ENCODE measurements around the gene PLOD2.

DNA sequence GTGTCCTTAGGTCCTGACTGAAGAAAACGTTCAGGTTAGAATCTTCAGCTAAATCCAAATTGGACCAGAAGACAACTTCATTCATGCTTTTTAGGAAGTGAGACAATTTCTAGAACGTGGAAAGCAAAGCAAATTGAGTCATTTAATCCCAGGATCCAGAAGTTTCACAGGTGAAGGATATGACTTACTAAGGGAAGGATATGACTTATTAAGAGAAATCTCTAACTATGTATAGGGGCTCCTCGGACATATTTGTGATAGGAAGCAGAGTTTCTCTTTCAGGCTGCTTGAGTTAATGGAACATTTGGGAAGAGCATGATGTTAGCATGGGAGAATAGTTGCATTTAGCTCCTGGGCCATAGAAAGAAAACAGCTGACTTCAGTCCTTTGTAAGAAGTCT, 16.1 kb upstream of the PLOD2 start:
- TF ChIP-seq, protein P1, sequence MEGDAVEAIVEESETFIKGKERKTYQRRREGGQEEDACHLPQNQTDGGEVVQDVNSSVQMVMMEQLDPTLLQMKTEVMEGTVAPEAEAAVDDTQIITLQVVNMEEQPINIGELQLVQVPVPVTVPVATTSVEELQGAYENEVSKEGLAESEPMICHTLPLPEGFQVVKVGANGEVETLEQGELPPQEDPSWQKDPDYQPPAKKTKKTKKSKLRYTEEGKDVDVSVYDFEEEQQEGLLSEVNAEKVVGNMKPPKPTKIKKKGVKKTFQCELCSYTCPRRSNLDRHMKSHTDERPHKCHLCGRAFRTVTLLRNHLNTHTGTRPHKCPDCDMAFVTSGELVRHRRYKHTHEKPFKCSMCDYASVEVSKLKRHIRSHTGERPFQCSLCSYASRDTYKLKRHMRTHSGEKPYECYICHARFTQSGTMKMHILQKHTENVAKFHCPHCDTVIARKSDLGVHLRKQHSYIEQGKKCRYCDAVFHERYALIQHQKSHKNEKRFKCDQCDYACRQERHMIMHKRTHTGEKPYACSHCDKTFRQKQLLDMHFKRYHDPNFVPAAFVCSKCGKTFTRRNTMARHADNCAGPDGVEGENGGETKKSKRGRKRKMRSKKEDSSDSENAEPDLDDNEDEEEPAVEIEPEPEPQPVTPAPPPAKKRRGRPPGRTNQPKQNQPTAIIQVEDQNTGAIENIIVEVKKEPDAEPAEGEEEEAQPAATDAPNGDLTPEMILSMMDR (conservative IDR thresholded peaks at IDR 0.05; ENCODE audit: low read length) = no peak
- no peak for TF ChIP-seq EZH2phosphoT487 (IDR thresholded peaks at IDR 0.05; ENCODE audit: borderline replicate concordance, low read depth, low read length)

All from OCI-LY7 (cell line).